Measurements from ENCODE around the gene FFAR1. TPM values are rescaled to one million over a fixed set of nuclear protein-coding genes. Genes with fewer than 3 reads are reported as not detected.

FFAR1 gene
- total RNA-seq, 2 donors from 2014 or later = 0.42 to 0.54 TPM

DNA sequence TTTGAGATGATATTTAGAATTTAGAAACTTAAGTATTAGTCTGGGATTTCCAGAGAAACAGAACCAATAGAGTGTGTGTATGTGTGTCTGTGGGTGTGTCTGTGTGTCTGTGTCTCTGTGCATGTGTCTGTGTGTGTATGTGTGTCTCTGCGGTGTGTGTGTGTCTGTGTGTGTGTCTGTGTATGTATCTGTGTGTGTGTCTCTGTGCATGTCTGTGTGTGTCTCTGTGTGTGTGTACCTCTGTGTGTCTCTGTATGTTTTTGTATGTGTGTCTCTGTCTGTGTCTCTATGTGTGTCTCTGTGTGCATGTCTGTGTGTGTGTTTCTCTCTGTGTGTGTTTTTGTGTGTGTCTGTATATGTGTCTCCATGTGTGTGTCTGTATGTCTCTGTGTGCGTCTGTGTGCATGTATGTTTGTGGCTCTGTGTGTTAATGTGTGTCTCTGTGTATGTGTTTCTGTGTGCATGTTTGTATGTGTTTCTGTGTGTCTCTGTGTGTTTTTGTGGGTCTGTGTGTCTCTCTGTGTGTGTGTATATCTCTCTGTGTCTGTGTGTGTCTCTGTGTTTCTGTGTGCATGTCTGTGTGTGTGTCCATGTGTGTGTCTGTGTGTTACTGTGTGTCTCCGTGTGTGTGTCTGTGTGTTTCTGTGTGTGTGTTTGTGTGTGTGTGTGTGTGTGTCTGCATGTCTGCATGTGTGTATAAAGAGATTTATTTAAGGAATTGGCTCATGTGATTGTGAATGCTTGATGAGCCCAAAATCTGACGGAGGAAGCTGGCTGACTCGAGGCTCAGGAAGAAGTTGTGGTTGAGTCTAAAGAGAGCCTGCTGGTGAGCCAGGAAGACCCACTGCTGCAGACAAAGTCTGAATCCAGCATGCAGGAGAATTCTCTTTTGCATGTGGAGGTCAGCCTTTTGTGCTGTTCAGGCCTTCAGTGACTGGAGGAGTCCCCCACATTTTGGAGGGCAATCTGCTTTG lies 45.3 kb downstream of the FFAR1 start:
- no peaks in the 10 kb centered on the region for H3K27me3 Mint-ChIP-seq
- H3K27ac Mint-ChIP-seq = no peak overlapping the region
- H3K4me1 Mint-ChIP-seq = no peaks in the 10 kb centered on the region
- H3K4me3 Mint-ChIP-seq = no peak overlapping the region
- no peaks in the 10 kb centered on the region for H3K9me3 Mint-ChIP-seq
- no peak for ATAC-seq (replicated peaks)
- no peaks in the 10 kb centered on the region for H3K36me3 Mint-ChIP-seq (ENCODE audit: low read depth)

DNA sequence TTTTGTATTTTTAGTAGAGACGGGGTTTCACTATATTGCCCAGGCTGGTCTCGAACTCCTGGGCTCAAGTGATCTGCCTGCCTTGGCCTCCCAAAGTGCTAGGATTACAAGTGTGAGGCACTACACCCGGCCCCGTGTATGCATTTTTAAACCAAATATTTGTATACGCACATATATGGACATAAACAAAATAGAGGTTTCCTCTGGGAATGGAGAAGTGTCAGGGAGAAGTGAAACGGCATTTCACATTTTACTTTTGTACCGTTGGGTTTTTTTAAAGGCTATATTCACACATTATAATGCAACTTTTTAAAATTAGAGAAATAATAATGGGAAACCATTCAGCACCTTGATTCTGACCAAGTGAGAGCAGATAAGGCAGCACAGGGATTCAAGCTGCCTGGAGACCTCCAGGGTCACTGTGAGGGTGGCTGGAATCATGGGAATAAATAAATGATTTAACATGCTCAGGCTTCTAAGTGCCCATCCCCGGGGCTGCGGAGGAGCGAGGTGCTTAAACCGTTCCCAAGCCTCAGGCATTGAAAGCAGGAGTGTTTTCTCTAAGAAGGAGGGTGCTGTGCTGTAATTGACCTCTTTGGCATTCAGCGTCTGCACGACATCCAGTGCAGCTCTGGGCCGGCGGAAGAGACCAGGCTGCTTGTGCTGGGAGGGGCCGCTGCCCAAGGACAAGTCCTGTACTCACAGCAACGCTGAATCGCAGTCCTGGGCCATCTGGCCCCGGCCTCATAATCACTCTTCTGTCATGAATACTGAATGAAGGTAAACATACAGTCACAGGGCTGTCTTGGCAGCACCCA lies 47.9 kb downstream of the FFAR1 start:
- no peak for ATAC-seq (replicated peaks)
- H3K27ac Mint-ChIP-seq = no peak overlapping the region
- no peak overlapping the region for H3K4me3 Mint-ChIP-seq
- no peaks in the 10 kb centered on the region for H3K27me3 Mint-ChIP-seq
- no peaks in the 10 kb centered on the region for H3K4me1 Mint-ChIP-seq
- H3K9me3 Mint-ChIP-seq = no peaks in the 10 kb centered on the region
- H3K36me3 Mint-ChIP-seq (ENCODE audit: low read depth) = no peaks in the 10 kb centered on the region

DNA sequence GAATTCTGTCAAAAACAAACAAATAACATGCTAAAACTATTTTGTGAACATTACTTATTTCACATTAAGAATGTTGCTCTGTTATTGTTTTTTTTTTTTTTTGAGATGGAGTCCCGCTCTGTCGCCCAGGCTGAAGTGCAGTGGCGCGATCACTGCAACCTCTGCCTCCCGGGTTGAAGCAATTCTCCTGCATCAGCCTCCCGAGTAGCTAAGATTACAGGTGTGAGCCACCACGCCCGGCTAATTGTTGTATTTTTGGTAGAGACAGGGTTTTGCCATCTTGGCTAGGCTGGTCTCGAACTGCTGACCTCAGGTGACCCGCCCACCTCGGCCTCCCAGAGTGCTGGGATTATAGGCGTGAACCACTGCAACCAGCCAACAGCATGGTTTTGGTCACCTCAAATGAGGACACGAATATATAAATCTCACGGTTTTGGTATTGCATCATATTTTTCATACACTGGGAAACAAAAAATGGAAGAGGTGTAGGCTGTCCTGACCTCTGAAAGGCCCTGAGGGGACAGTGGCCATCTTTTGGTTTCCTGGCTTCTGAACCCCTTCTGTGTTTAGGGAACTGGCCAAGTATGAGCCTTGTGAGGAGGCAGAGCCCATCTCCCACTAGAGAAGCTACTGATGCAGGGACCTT lies 48.7 kb downstream of the FFAR1 start:
- H3K9me3 Mint-ChIP-seq = no peaks in the 10 kb centered on the region
- H3K27me3 Mint-ChIP-seq = no peaks in the 10 kb centered on the region
- no peak overlapping the region for H3K27ac Mint-ChIP-seq
- H3K4me1 Mint-ChIP-seq = no peaks in the 10 kb centered on the region
- H3K4me3 Mint-ChIP-seq = no peak overlapping the region
- H3K36me3 Mint-ChIP-seq (ENCODE audit: low read depth) = no peaks in the 10 kb centered on the region
- ATAC-seq (replicated peaks) = no peak

DNA sequence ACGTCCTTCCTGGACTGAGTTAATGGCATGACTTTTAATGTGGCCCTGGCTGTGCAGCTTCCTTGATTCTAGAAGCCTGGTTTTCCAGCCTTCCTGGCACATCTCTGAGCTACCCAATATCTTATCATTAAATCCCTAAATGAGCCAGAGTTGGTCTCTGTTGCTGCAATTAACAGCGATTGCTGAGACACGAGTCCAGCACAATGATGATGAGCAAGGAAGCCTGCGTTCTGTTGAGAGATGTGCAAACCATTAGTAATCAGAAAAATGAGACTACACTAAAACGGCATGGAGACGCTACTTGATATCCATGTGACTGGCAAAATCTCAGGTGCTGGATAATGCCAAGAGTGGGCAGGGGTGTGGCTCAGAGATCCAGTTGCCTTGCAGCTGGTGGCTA lies 49.4 kb downstream of the FFAR1 start:
- no peak for ATAC-seq (replicated peaks)
- Mint-ChIP-seq H3K36me3 (ENCODE audit: low read depth) (no peaks in the 10 kb centered on the region), H3K27ac (no peak overlapping the region), H3K9me3 (no peaks in the 10 kb centered on the region), H3K27me3 (no peaks in the 10 kb centered on the region), H3K4me3 (no peak overlapping the region), H3K4me1 (no peaks in the 10 kb centered on the region)

Other genes with a start within 250 kb of the FFAR1 start
- not detected for gene FXYD3, start 232.1 kb upstream of the FFAR1 start, total RNA-seq
- 1 to 10 TPM in 1 of 2 donors, not detected in 1; 1.9 TPM for gene LGI4, start 212.8 kb upstream of the FFAR1 start, total RNA-seq
- gene FXYD1, start 209.1 kb upstream of the FFAR1 start, total RNA-seq = under 1 TPM; 0.54 to 0.93 TPM
- 1 to 10 TPM in 1 of 2 donors, under 1 TPM in 1; 0.40 to 1.4 TPM for gene FXYD7, start 204.6 kb upstream of the FFAR1 start, total RNA-seq
- 100 to 1,000 TPM; 214 to 257 TPM for gene FXYD5, start 193.2 kb upstream of the FFAR1 start, total RNA-seq
- gene FAM187B, start 119.2 kb upstream of the FFAR1 start, total RNA-seq = under 1 TPM in 1 of 2 donors, not detected in 1; 0.58 TPM
- 10 to 100 TPM; 19.1 to 38.0 TPM for gene LSR, start 98.9 kb upstream of the FFAR1 start, total RNA-seq
- 100 to 1,000 TPM; 109 to 121 TPM for gene USF2, start 78.9 kb upstream of the FFAR1 start, total RNA-seq
- under 1 TPM; 0.11 to 0.22 TPM for gene HAMP, start 65.4 kb upstream of the FFAR1 start, total RNA-seq
- gene MAG, start 55.7 kb upstream of the FFAR1 start, total RNA-seq = under 1 TPM; 0.24 to 0.50 TPM
- gene CD22, start 18.7 kb upstream of the FFAR1 start, total RNA-seq = 10 to 100 TPM in 1 of 2 donors, 1 to 10 TPM in 1; 5.3 to 11.7 TPM
- gene FFAR3, start 10.6 kb downstream of the FFAR1 start, total RNA-seq = 1 to 10 TPM; 1.7 to 2.3 TPM
- gene GPR42, start 23.2 kb downstream of the FFAR1 start, total RNA-seq = under 1 TPM; 0.42 to 0.61 TPM
- gene FFAR2, start 100.4 kb downstream of the FFAR1 start, total RNA-seq = not detected
- gene KRTDAP, start 142.6 kb downstream of the FFAR1 start, total RNA-seq = not detected
- 1 to 10 TPM in 1 of 2 donors, under 1 TPM in 1; 0.11 to 1.7 TPM for gene DMKN, start 165.7 kb downstream of the FFAR1 start, total RNA-seq
- gene SBSN, start 180.4 kb downstream of the FFAR1 start, total RNA-seq = not detected
- not detected for gene GAPDHS, start 185.6 kb downstream of the FFAR1 start, total RNA-seq
- gene TMEM147, start 197.7 kb downstream of the FFAR1 start, total RNA-seq = 10 to 100 TPM; 45.0 to 74.1 TPM
- gene ATP4A, start 215.8 kb downstream of the FFAR1 start, total RNA-seq = not detected
- not detected for gene PMIS2, start 238.3 kb downstream of the FFAR1 start, total RNA-seq

Data from activated T-helper 17 cell treated with anti-CD3 and anti-CD28 coated beads, Interleukin-2, amount 50 U/mL, for 72 hours (primary cell).